Left renal pelvis (tissue), 4 donors: ENCODE data around the gene PHRF1. TPM values are rescaled to one million over a fixed set of nuclear protein-coding genes. Genes with fewer than 3 reads are reported as not detected.
"Not testable (repeated sequence)": the region's sequence is repeated elsewhere in the genome, so short reads cannot be mapped to it uniquely, and the experiment has no call there.

ENCODE experiments used
- DNase-seq, 4 donors: peaks; one replicate each; pipeline ENCODE4 v3.0.0-alpha.2; 2013; ENCODE audit warnings: low read depth in 4 of 4, low spot score in 3 of 4
- polyA plus RNA-seq, 4 donors: library from polyadenylated mRNA; unstranded; fragments of 120-200 nt; gene quantifications; one replicate each; pipeline ENCODE4 v1.2.1, GENCODE V29; 2013; ENCODE audit not compliant: insufficient read length in 4 of 4

Gene PHRF1
- polyA plus RNA-seq, 4 donors, result 17.5 to 30.4 (median 18.9) TPM

GRCh38 chr11:646214-646613 lies 69.9 kb downstream of the PHRF1 start:
- DNase-seq, result no peak

GRCh38 chr11:647672-648158 lies 71.4 kb downstream of the PHRF1 start:
- not testable (repeated sequence) for DNase-seq

GRCh38 chr11:650482-650881 lies 74.2 kb downstream of the PHRF1 start:
- DNase-seq, result no peak

- not testable (repeated sequence) for DNase-seq
Measured at GRCh38 chr11:653136-653535, 76.9 kb downstream of the PHRF1 start.

- DNase-seq, result no peak
Measured at GRCh38 chr11:653837-654236, 77.6 kb downstream of the PHRF1 start.

- not testable (repeated sequence) for DNase-seq
Measured at GRCh38 chr11:654444-654843, 78.2 kb downstream of the PHRF1 start.

- DNase-seq, result no peak
Measured at GRCh38 chr11:655036-655726, 78.9 kb downstream of the PHRF1 start.

GRCh38 chr11:656426-656825 lies 80.2 kb downstream of the PHRF1 start:
- no peak for DNase-seq

GRCh38 chr11:656866-657265 lies 80.6 kb downstream of the PHRF1 start:
- no peak for DNase-seq

GRCh38 chr11:657691-658126 lies 81.4 kb downstream of the PHRF1 start:
- DNase-seq, result no peak

- no peak for DNase-seq
Measured at GRCh38 chr11:659532-660085, 83.3 kb downstream of the PHRF1 start.

- DNase-seq, result no peak
Measured at GRCh38 chr11:660281-660680, 84.0 kb downstream of the PHRF1 start.

GRCh38 chr11:660681-661444 lies 84.6 kb downstream of the PHRF1 start:
- no peak for DNase-seq

Other genes with a start within 250 kb of the PHRF1 start
- 10 to 100 TPM; 48.1 to 95.7 (median 66.5) TPM for gene B4GALNT4, start 207.0 kb upstream of the PHRF1 start, polyA plus RNA-seq
- gene PKP3, start 182.3 kb upstream of the PHRF1 start, polyA plus RNA-seq, result 1 to 10 TPM in 3 of 4 donors, under 1 TPM in 1; 0.38 to 9.1 (median 4.9) TPM
- gene SIGIRR, start 161.5 kb upstream of the PHRF1 start, polyA plus RNA-seq, result 10 to 100 TPM; 13.2 to 50.5 (median 35.5) TPM
- gene ANO9, start 134.5 kb upstream of the PHRF1 start, polyA plus RNA-seq, result 10 to 100 TPM in 2 of 4 donors, 1 to 10 TPM in 1, under 1 TPM in 1; 0.72 to 14.7 (median 9.9) TPM
- 10 to 100 TPM; 22.9 to 46.4 (median 31.0) TPM for gene PTDSS2, start 126.2 kb upstream of the PHRF1 start, polyA plus RNA-seq
- 100 to 1,000 TPM in 1 of 4 donors, 10 to 100 TPM in 3; 75.4 to 108 (median 87.4) TPM for gene RNH1, start 69.2 kb upstream of the PHRF1 start, polyA plus RNA-seq
- 10 to 100 TPM; 30.9 to 55.9 (median 41.2) TPM for gene HRAS, start 40.9 kb upstream of the PHRF1 start, polyA plus RNA-seq
- 1 to 10 TPM; 1.4 to 6.6 (median 3.2) TPM for gene LRRC56, start 38.9 kb upstream of the PHRF1 start, polyA plus RNA-seq
- gene LMNTD2, start 15.7 kb upstream of the PHRF1 start, polyA plus RNA-seq, result 1 to 10 TPM in 3 of 4 donors, under 1 TPM in 1; 0.75 to 7.5 (median 2.8) TPM
- 10 to 100 TPM in 3 of 4 donors, 1 to 10 TPM in 1; 6.0 to 69.8 (median 35.6) TPM for gene RASSF7, start 15.5 kb upstream of the PHRF1 start, polyA plus RNA-seq
- 10 to 100 TPM in 1 of 4 donors, 1 to 10 TPM in 3; 4.6 to 14.7 (median 8.5) TPM for gene IRF7, start 39.5 kb downstream of the PHRF1 start, polyA plus RNA-seq
- gene CDHR5, start 48.5 kb downstream of the PHRF1 start, polyA plus RNA-seq, result 10 to 100 TPM in 3 of 4 donors, 1 to 10 TPM in 1; 2.1 to 50.6 (median 33.0) TPM
- 1 to 10 TPM in 2 of 4 donors, under 1 TPM in 1, not detected in 1; 0.47 to 3.1 (median 1.4) TPM for gene SCT, start 50.7 kb downstream of the PHRF1 start, polyA plus RNA-seq
- gene DRD4, start 60.8 kb downstream of the PHRF1 start, polyA plus RNA-seq, result 1 to 10 TPM in 3 of 4 donors, under 1 TPM in 1; 0.35 to 5.0 (median 1.6) TPM
- 10 to 100 TPM; 35.3 to 53.0 (median 45.3) TPM for gene DEAF1, start 118.8 kb downstream of the PHRF1 start, polyA plus RNA-seq
- 10 to 100 TPM; 26.8 to 59.8 (median 37.1) TPM for gene TMEM80, start 119.3 kb downstream of the PHRF1 start, polyA plus RNA-seq
- gene EPS8L2, start 129.8 kb downstream of the PHRF1 start, polyA plus RNA-seq, result 100 to 1,000 TPM in 2 of 4 donors, 10 to 100 TPM in 1, 1 to 10 TPM in 1; 3.8 to 190 (median 89.3) TPM
- 100 to 1,000 TPM in 3 of 4 donors, 10 to 100 TPM in 1; 97.0 to 148 (median 132) TPM for gene TALDO1, start 171.0 kb downstream of the PHRF1 start, polyA plus RNA-seq
- gene GATD1, start 201.0 kb downstream of the PHRF1 start, polyA plus RNA-seq, result 100 to 1,000 TPM in 1 of 4 donors, 10 to 100 TPM in 3; 48.2 to 109 (median 59.7) TPM
- gene CEND1, start 213.6 kb downstream of the PHRF1 start, polyA plus RNA-seq, result 1 to 10 TPM in 1 of 4 donors, under 1 TPM in 3; 0.49 to 1.5 (median 0.59) TPM
- gene SLC25A22, start 221.8 kb downstream of the PHRF1 start, polyA plus RNA-seq, result 10 to 100 TPM; 12.3 to 22.0 (median 14.1) TPM
- 10 to 100 TPM in 1 of 4 donors, 1 to 10 TPM in 3; 8.1 to 17.2 (median 8.6) TPM for gene PIDD1, start 228.8 kb downstream of the PHRF1 start, polyA plus RNA-seq
- gene RPLP2, start 233.5 kb downstream of the PHRF1 start, polyA plus RNA-seq, result 1,000 to 10,000 TPM in 2 of 4 donors, 100 to 1,000 TPM in 2; 912 to 1,248 (median 1,002) TPM
- 10 to 100 TPM; 30.5 to 92.4 (median 44.1) TPM for gene PNPLA2, start 242.4 kb downstream of the PHRF1 start, polyA plus RNA-seq